Astrocyte (in vitro differentiated cells and primary cell): ENCODE measurements around the gene SAFB2. TPM values are rescaled to one million over a fixed set of nuclear protein-coding genes. Genes with fewer than 3 reads are reported as not detected.

Experiments
- DNase-seq: peaks from one replicate; pipeline ENCODE4 v3.0.0-alpha.2; 2010; ENCODE audit warnings: low read depth
- FAIRE-seq: peaks from 2 replicates; lab custom pipeline; 2011; peaks lifted over from hg19 to GRCh38; lab: Jason Lieb, UNC
- H2AFZ ChIP-seq: 2 replicates; pipeline ENCODE4 v1.6.0; 2012; ENCODE audit warnings: low read depth, low read length, inconsistent platforms
- H3K27ac ChIP-seq: 2 replicates; pipeline ENCODE4 v1.5.1; 2011; ENCODE audit warnings: low read depth, low read length, inconsistent platforms
- H3K27me3 ChIP-seq: 2 replicates; pipeline ENCODE4 v1.6.0; 2011; ENCODE audit warnings: low read length, inconsistent platforms; ENCODE audit not compliant: insufficient read depth
- H3K36me3 ChIP-seq: 2 replicates; pipeline ENCODE4 v1.5.1; 2011; ENCODE audit warnings: low read length, inconsistent platforms; ENCODE audit not compliant: insufficient read depth
- H3K4me1 ChIP-seq: 2 replicates; pipeline ENCODE4 v1.5.1; 2011; ENCODE audit warnings: low read length, inconsistent platforms; ENCODE audit not compliant: insufficient read depth
- H3K4me2 ChIP-seq: 2 replicates; pipeline ENCODE4 v1.6.0; 2012; ENCODE audit warnings: low read length, inconsistent platforms
- H3K4me3 ChIP-seq: 2 replicates; pipeline ENCODE4 v1.5.1; 2011; ENCODE audit warnings: low read depth, mild to moderate bottlenecking, low read length, inconsistent platforms; ENCODE audit not compliant: insufficient read depth
- H3K79me2 ChIP-seq: 2 replicates; pipeline ENCODE4 v1.6.0; 2012; ENCODE audit warnings: mild to moderate bottlenecking, low read length, inconsistent platforms; ENCODE audit not compliant: insufficient read depth
- H3K9ac ChIP-seq: 2 replicates; pipeline ENCODE4 v1.6.0; 2012; ENCODE audit warnings: mild to moderate bottlenecking, low read length, inconsistent platforms
- H3K9me3 ChIP-seq: 2 replicates; pipeline ENCODE4 v1.5.1; 2012; ENCODE audit warnings: low read depth, mild to moderate bottlenecking, low read length, inconsistent platforms; ENCODE audit not compliant: insufficient read depth
- H4K20me1 ChIP-seq: 2 replicates; pipeline ENCODE4 v1.6.0; 2012; ENCODE audit warnings: low read length, inconsistent platforms; ENCODE audit not compliant: insufficient read depth
- H3K27ac Mint-ChIP-seq: one replicate; pipeline ENCODE4 v1.8.0; 2021; ENCODE audit warnings: mild to moderate bottlenecking, mixed read lengths; ENCODE audit not compliant: unreplicated experiment
- H3K27me3 Mint-ChIP-seq: one replicate; pipeline ENCODE4 v1.8.0; 2021; ENCODE audit warnings: low read depth, mixed read lengths; ENCODE audit not compliant: unreplicated experiment
- H3K36me3 Mint-ChIP-seq: one replicate; pipeline ENCODE4 v1.8.0; 2021; ENCODE audit warnings: low read depth, mixed read lengths; ENCODE audit not compliant: unreplicated experiment
- H3K4me1 Mint-ChIP-seq: one replicate; pipeline ENCODE4 v1.8.0; 2021; ENCODE audit warnings: low read depth, mixed read lengths; ENCODE audit not compliant: unreplicated experiment
- H3K4me3 Mint-ChIP-seq: one replicate; pipeline ENCODE4 v1.8.0; 2021; ENCODE audit warnings: mild to moderate bottlenecking, moderate library complexity, mixed read lengths; ENCODE audit not compliant: unreplicated experiment
- H3K9me3 Mint-ChIP-seq: one replicate; pipeline ENCODE4 v1.8.0; 2021; ENCODE audit warnings: mild to moderate bottlenecking, mixed read lengths; ENCODE audit not compliant: unreplicated experiment
- EZH2 ChIP-seq: IDR thresholded peaks from 2 replicates; pipeline ENCODE4 v1.6.1; 2012; ENCODE audit warnings: mild to moderate bottlenecking, low read length, inconsistent platforms; ENCODE audit not compliant: insufficient read depth
- total RNA-seq: library from RNA; stranded (reverse); gene quantifications from 2 replicates; pipeline ENCODE4 v1.2.1, GENCODE V29; 2021
- TF ChIP-seq, protein P1 (sequence below): IDR thresholded peaks from 2 replicates; pipeline ENCODE4 v1.5.1; 2011; ENCODE audit warnings: low read depth, mild to moderate bottlenecking, inconsistent platforms, low read length, moderate library complexity; ENCODE audit not compliant: insufficient read depth

SAFB2 gene
- total RNA-seq, 1 donor from 2014 or later: 50.6 TPM

DNA sequence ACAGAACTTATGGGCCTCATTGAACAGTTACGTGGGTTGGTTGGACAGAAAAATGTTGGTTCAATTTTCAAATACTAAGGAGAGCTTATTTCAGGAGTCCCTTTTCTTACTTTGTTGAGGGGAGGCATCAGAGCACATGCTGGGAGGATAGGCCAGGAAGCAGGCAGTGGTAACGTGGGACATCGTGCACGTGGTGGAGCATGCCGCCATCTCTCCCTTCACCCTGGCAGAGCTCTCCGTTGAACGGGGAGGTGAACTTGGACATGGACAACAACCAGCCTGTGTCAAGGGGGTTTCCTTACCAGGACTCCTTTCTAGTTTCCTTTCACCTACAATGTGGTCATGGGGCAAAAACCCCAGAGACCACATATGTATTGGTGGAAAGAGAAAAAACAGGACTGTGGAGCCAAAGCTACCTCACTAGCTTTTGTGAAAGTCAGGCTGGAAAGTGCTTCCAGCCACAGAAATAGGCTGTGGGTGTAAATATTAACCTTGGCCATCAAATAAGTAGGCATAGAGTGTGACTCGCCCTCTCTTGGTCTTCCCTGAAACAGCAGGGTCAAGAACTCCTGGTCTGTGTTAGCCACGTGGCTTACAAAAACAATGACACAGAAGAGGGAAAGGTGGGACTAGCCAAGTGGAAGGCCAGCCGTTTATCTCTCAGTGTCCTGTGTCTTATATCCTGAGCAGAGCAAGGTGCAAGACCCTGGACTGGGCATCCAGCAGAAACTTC, 43.4 kb upstream of the SAFB2 start:
- H3K4me2 ChIP-seq: no peak overlapping the region
- H3K9ac ChIP-seq: no peak overlapping the region
- H3K4me3 ChIP-seq: no peak overlapping the region
- Mint-ChIP-seq H3K27ac (no peak overlapping the region), H3K4me1 (peaks cover 9% of the 10 kb centered on the region), H3K36me3 (peaks cover 29% of the 10 kb centered on the region), H3K27me3 (no peaks in the 10 kb centered on the region), H3K4me3 (no peak overlapping the region), H3K9me3 (no peaks in the 10 kb centered on the region)
- H3K9me3 ChIP-seq: no peaks in the 10 kb centered on the region
- H3K27ac ChIP-seq: no peak overlapping the region
- peaks cover 11% of the 10 kb centered on the region for H3K79me2 ChIP-seq
- no peak for FAIRE-seq
- H3K4me1 ChIP-seq: peaks cover 4% of the 10 kb centered on the region
- H3K36me3 ChIP-seq: peaks cover 53% of the 10 kb centered on the region
- H3K27me3 ChIP-seq: no peaks in the 10 kb centered on the region
- TF ChIP-seq, protein P1, sequence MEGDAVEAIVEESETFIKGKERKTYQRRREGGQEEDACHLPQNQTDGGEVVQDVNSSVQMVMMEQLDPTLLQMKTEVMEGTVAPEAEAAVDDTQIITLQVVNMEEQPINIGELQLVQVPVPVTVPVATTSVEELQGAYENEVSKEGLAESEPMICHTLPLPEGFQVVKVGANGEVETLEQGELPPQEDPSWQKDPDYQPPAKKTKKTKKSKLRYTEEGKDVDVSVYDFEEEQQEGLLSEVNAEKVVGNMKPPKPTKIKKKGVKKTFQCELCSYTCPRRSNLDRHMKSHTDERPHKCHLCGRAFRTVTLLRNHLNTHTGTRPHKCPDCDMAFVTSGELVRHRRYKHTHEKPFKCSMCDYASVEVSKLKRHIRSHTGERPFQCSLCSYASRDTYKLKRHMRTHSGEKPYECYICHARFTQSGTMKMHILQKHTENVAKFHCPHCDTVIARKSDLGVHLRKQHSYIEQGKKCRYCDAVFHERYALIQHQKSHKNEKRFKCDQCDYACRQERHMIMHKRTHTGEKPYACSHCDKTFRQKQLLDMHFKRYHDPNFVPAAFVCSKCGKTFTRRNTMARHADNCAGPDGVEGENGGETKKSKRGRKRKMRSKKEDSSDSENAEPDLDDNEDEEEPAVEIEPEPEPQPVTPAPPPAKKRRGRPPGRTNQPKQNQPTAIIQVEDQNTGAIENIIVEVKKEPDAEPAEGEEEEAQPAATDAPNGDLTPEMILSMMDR: peak; percentile 22
- no peak for TF ChIP-seq EZH2
- H4K20me1 ChIP-seq: peaks cover 54% of the 10 kb centered on the region
- peak; percentile 49 for DNase-seq
- H2AFZ ChIP-seq: no peak overlapping the region

DNA sequence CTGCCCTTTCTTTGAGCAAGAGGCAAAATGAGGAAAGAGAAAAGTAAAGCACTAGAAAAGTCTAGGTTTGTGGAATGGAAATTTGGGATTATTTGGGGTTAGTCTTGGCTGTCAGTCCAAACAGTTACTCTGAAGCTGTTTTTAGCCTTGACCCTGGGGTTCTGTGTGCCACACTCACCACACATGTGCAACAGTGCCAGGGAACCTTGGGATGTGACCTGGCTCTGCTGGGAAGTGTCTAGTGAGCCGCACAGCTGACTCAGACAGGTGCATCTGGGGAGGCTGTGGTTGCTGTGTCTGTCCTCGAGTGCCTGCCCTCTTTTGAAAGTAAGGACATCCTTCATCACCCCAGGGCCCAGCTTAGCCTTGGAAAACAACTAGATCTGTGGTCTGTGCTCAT, 41.9 kb upstream of the SAFB2 start:
- Histone ChIP-seq H2AFZ (no peak overlapping the region), H3K4me3 (no peak overlapping the region), H4K20me1 (peaks cover 58% of the 10 kb centered on the region), H3K9me3 (no peaks in the 10 kb centered on the region), H3K27me3 (no peaks in the 10 kb centered on the region), H3K27ac (no peak overlapping the region), H3K4me1 (peaks cover 4% of the 10 kb centered on the region), H3K79me2 (peaks cover 11% of the 10 kb centered on the region), H3K9ac (no peak overlapping the region), H3K4me2 (no peak overlapping the region), H3K36me3 (peaks cover 58% of the 10 kb centered on the region)
- DNase-seq (no peak), FAIRE-seq (no peak)
- Mint-ChIP-seq H3K4me1 (peaks cover 9% of the 10 kb centered on the region), H3K36me3 (peaks cover 29% of the 10 kb centered on the region), H3K4me3 (no peak overlapping the region), H3K9me3 (no peaks in the 10 kb centered on the region), H3K27ac (no peak overlapping the region), H3K27me3 (no peaks in the 10 kb centered on the region)
- TF ChIP-seq, protein P1: no peak
- TF ChIP-seq EZH2: no peak

DNA sequence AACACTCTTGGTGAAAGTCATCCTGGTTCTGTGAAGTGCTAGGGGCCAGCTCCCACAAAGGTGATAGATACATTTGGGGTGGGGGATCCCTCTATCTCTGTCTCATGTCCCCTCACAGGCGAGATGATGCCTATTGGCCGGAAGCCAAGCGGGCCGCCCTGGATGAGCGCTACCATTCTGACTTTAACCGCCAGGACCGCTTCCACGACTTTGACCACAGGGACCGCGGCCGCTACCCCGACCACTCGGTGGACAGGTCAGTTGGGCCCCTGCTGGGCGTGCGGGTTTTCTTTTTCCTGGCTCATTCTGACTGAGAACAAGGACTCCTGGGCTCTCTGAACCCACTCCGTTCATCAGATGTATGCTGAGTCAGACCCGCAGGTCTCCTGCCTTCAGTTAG, 41.3 kb upstream of the SAFB2 start:
- Mint-ChIP-seq H3K27me3 (no peaks in the 10 kb centered on the region), H3K9me3 (no peaks in the 10 kb centered on the region), H3K4me1 (peaks cover 9% of the 10 kb centered on the region), H3K36me3 (peaks cover 26% of the 10 kb centered on the region), H3K27ac (no peak overlapping the region), H3K4me3 (no peak overlapping the region)
- H3K27ac ChIP-seq: no peak overlapping the region
- peaks cover 53% of the 10 kb centered on the region for H3K36me3 ChIP-seq
- no peaks in the 10 kb centered on the region for H3K27me3 ChIP-seq
- H3K9ac ChIP-seq: no peak overlapping the region
- peaks cover 55% of the 10 kb centered on the region for H4K20me1 ChIP-seq
- peaks cover 8% of the 10 kb centered on the region for H3K79me2 ChIP-seq
- peaks cover 4% of the 10 kb centered on the region for H3K4me1 ChIP-seq
- DNase-seq: no peak
- no peak overlapping the region for H2AFZ ChIP-seq
- TF ChIP-seq EZH2: no peak
- TF ChIP-seq, protein P1: no peak
- H3K4me2 ChIP-seq: no peak overlapping the region
- H3K9me3 ChIP-seq: no peaks in the 10 kb centered on the region
- no peak for FAIRE-seq
- H3K4me3 ChIP-seq: no peak overlapping the region
